Measurements from ENCODE around the gene TBCEL.

DNA sequence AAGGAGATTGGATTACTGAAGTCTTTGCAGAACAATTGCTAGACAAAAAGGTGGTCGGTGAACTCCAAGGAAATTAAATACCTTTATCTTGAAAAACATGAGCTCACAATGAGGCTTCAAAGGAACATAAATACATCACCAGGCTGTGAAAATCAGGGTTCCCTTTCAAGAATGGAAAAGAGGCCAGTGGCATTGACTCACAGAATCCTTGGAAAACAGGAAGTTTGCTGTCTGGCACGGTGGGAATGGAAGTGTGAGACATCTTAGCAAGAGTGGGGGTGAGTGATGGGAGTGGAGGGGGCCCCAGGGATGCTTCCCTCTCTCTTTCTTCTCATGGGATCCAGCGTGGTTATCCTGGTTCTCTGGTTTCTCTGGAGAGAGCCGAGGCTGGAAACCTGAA lies 48.9 kb upstream of the TBCEL start:
- TF ChIP-seq, protein P1, sequence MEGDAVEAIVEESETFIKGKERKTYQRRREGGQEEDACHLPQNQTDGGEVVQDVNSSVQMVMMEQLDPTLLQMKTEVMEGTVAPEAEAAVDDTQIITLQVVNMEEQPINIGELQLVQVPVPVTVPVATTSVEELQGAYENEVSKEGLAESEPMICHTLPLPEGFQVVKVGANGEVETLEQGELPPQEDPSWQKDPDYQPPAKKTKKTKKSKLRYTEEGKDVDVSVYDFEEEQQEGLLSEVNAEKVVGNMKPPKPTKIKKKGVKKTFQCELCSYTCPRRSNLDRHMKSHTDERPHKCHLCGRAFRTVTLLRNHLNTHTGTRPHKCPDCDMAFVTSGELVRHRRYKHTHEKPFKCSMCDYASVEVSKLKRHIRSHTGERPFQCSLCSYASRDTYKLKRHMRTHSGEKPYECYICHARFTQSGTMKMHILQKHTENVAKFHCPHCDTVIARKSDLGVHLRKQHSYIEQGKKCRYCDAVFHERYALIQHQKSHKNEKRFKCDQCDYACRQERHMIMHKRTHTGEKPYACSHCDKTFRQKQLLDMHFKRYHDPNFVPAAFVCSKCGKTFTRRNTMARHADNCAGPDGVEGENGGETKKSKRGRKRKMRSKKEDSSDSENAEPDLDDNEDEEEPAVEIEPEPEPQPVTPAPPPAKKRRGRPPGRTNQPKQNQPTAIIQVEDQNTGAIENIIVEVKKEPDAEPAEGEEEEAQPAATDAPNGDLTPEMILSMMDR (IDR thresholded peaks at IDR 0.05; ENCODE audit: low read depth, low read length, missing input control) = no peak
- TF ChIP-seq, protein P2, sequence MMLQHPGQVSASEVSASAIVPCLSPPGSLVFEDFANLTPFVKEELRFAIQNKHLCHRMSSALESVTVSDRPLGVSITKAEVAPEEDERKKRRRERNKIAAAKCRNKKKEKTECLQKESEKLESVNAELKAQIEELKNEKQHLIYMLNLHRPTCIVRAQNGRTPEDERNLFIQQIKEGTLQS (IDR thresholded peaks at IDR 0.05) = no peak
- TF ChIP-seq TAF1 (conservative IDR thresholded peaks at IDR 0.05) (no peak), SP1 (IDR thresholded peaks at IDR 0.05) (no peak), FOXA1 (IDR thresholded peaks at IDR 0.05) (no peak)
- TF ChIP-seq, protein P3, sequence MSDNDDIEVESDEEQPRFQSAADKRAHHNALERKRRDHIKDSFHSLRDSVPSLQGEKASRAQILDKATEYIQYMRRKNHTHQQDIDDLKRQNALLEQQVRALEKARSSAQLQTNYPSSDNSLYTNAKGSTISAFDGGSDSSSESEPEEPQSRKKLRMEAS (IDR thresholded peaks at IDR 0.05) = no peak

Measured in liver (tissue), 3 donors.